Measurements from ENCODE around the gene GRIP2.

DNA sequence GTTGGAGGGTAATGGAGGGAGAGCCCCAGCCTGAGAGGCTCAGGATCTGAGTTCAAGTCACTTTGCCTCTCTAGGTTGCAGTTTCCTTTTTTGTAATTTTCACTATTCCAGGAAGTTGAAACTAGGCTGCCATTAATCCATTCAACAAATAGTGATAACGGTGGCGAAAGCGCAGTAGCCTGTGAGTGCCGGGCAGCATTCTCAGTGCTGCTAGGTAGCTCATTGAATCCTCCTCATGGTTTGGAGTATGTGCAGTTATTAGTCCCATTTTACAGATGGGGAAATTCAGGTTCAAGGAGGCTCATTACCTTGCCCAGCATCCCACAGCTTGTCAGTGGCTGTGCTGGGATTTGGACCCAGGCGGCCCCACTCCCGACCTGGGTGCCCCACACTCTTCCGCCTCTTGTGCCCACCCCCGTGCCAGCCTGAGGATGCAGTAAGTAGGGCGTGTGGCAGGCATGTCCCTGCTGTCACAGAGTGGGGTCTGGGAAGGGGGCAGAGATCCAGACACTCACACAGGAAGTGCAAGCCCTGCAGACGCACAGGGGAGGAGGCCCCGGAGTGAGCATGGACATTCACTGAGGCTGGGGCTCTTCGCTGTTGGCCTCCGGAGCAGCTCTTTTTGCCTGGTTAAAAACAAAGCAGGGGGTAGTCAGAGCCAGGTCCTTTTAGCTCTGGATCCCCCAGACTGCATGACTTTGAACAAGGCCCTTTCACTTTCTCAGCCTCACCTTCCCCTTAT lies 79.0 kb downstream of the GRIP2 start:
- TF ChIP-seq CTCF (IDR thresholded peaks at IDR 0.05) (no peak), POLR2A (IDR thresholded peaks at IDR 0.05) (no peak)
